NCI-H446 treated with DMSO at 0.1 percent for 48 hours (cell line): ENCODE measurements around the gene CFAP100.

Experiments
- DNase-seq: peaks from one replicate; lab custom pipeline; 2025; lab: John Stamatoyannopoulos, UW

Gene CFAP100

DNA sequence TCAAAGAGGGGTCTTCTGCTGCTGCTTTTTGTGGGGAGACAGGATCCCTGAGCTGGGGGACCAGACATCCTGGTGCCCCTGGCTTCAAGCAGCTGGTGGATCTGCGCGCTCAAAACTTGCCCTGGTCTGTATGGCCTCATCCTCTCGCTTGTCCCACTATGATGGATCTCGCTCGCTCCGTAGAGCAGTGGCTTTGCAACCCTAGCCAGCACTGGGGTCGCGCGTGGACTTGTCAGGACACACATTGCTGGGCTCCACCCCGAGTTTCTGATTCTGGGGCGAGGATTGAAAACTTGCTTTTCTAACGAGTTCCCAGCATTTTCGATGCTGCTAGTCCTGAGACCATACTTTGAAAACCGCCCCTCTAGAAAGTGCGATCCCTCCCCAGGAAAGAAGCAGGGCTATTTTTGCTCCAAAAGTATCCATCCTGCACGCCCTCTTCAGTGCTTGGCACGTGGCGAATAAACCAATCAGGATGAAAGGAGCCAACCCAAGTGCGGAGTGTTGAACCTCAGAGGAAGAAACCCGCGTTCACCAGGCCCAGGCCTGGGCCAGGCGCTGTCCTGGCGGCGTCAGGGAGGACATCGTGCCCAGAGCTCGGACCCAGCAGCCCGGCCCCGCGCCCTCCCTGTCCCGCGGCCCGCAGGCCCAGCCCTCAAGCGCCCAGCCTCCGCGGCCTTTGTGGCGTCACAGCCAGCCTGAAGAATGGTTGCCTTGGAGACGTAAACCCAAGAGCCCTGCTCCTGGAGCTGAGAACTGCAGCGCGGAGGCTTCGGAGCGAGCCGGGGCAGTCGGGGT lies at the start of gene CFAP100:
Gene CFAP100 (plus strand): TSS at position 731 of the 798 bp plus-strand sequence. CDS start 1,092 bp downstream, outside the sequence.
- no peak for DNase-seq

DNA sequence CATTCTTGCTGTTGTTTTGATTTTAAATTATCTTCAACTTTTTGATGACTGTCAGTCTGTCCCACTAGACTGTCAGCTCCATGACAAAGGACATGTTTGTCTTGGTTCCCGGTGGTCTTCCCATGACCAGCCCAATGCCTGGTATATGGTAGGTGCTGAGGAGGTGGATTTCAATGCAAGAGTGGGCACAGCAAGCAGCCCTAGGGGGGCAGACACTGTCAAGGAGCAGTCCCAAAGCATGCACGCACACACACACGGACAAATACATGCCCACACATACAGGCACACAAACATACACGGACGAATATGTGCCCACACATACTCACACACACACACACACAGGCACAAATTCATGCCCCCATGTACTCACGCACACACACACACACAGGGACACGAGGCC lies 49.5 kb upstream of the CFAP100 start:
- DNase-seq: no peak

DNA sequence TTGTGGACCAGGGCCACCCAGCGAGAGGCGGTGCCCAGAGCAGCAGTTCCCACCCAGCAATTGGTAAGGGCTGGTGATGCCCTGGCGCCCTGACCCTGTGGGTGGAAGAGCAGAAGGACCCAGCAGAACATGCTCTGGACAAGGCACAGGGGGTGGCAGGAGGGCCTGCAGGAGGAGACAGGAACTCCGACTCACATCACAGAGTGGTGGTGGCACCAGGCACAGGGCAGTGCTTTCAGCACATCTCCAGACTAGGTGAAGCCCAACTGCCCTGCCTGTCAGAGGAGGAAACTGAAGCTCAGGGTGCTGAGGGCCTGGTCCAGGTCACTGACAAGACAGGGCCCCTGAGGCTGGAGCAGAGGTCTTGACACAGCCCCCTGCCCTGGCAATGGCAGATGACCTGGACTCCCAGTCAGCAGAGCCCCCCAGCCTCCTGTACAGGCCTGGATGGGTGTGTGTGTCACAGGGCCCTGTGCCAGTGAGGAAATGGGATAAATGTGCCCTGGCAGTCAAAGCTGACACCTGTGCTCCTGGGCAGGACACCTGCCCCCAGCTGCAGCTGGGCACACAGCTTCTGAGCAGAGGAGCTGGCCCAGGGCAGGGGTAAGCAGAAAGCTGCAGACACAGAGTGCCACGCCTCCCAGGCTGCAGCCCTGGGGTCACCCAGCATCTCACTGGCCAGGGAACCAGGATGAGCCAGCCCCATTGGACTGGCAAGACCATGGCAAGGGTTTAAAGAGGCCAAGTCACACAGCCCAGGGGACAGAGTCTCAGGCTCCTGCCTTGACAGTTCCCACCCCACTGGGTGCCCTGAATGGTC lies 48.9 kb upstream of the CFAP100 start:
- DNase-seq: no peak

DNA sequence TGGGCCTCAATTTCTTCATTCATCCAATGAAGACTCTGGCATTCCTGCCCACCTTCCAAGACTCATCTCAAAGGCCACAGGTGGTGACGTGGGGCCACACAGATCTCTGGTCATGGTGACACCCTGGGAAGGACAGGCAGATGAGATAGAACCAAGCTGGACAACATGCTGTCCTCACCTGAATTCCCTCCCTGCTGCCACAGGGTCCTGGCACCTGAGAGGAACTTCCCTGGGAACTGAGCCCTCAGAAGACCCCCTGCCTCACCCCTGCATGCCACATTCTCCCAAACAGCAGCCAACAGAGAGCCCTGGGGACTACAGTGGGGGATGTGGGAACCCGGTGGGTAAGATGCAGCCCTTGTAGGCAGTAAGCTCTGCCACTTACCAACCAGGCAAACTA lies 48.2 kb upstream of the CFAP100 start:
- DNase-seq: no peak

DNA sequence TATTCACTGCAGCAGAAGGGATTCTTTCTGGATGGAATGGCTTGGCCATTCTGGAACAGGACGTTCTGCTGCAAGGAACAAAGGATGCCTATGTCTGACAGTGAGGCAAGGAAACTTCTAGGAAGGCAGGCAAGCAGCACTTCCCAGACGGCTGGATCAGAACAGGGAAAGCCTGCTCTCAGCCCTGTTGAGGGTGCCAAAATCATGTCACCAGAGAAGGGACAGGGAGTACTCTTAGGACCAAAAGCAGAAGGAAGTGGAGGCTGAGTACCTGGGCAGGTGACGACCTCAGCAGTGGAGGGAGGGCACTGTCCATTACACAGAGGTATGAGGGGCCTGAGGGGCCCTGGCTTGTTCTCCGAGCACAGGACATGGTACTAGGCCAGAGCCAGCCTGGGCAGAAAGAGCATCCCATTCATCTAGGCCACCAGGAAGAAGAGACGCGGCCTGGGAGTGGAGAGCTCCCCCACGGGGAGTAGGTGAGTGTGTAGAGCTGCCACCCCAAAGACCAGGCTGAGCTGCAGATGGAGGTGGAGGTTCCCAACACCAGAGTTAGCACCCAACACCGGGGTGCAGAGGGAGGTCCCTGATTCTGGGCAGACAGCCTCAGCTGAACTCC lies 47.1 kb upstream of the CFAP100 start:
- DNase-seq: no peak

DNA sequence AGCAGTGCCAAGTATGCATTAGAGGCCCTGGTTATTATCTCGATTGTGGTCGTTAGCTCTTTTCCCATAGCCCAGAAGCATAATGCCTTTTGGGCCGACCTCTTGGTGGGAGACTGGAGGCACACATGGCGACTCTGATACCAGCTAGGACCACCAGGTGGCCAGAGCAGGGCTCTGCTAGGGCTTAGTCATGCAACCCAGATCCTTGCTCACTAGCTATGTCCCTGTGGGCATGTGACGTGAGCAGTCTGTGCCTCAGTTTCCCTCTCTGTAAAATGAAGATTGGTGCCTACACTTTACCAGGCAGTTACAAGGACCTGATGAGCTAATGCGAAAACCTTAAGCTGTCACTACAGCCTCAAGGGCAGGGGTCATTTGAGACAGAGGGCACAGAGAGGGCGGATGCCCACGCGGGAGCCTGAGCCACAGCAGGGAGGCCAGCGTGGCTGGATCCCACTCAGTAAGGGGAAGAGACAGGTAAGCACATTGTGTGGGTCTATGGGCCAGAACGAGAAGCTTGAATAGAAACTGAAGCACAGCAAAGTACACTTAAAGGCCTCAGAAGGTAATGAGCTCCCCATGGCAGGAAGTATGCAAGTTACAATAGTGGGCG lies 46.3 kb upstream of the CFAP100 start:
- no peak for DNase-seq

DNA sequence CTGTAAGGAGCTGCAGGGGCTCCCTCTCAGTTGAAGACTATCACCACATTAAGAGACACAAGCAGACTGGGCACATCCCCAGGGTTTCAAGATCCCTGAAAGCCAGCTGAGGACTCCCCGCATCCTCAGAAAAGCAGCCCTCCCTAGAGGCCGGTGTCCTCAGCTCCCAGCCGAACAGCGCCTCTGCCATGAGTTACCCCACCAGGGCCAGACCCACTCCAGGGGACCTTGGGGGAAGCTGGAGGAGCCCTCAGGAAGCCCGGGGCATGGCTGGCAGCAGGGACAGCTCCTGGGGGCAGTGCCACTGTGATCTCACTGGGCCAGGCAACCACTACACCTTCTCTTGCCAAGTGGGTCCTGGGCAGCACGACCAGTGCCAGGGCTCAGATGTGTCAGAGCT lies 45.6 kb upstream of the CFAP100 start:
- DNase-seq: no peak

DNA sequence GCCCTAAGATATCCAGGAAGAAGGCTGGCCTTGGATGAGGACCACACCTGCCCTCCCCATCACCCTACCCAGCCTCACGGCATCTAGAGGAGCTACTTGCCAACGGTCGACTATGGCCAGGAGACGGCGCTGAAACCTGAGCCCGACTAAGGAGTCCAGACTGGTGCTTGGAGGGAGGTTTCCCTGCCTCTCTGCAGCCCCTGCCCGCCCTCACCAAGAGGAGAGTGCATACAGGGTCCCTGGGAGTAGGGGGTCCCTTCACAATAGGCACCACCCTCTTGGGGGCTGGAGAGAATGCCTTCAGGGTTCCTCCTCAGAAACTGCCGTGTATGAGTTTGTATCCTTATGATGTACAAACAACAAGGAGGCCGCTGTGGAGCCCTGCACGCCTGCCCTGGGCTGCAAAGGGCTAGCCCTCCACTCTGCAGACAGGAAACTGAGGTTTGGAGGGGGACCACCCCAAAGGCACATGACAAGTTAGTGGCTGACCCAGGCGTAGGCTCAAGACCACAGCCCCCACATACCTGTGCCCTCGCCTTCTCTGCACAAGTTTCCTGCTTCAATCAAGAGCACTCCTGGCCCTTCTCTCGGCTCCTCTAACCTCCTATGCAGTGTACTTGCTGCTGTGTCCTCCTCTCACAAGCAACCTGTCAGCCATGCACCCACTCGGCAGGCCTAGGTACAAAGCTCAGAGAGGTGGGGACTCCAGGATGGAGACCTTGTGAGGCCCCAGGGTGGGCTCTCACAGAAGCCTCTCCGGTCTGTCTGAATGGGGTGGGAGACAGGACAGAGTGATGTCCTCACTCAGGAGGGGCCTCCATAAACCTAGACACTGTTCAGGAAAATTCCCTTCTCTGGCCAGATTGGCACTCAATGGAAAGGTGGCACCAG lies 44.9 kb upstream of the CFAP100 start:
- no peak for DNase-seq

DNA sequence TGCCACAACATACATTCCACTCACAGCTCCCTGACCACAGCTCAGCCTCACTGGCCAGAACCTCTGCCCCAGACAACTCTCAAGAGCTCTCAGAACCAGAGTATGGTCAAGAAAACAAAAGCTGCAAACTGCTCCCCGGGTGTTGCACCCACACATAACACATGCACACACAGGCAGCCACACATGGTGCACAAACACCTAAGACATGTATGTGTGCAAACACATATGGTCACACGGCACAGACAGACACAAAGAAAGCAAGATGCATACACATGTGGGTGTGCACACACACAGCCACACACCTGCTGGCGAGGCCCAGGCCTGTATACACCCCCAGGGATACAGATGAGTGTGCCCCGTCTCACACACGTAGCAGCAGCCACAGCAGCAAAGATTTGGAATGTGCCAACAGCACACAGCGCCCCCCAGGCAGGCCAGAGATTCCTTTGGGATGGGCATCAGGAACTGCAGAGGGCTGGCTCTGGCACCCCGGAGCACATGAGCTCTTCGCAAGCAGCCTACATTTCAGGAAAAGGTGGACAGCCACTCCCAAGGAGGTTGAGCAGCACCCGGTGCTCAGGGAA lies 44.1 kb upstream of the CFAP100 start:
- DNase-seq: no peak

DNA sequence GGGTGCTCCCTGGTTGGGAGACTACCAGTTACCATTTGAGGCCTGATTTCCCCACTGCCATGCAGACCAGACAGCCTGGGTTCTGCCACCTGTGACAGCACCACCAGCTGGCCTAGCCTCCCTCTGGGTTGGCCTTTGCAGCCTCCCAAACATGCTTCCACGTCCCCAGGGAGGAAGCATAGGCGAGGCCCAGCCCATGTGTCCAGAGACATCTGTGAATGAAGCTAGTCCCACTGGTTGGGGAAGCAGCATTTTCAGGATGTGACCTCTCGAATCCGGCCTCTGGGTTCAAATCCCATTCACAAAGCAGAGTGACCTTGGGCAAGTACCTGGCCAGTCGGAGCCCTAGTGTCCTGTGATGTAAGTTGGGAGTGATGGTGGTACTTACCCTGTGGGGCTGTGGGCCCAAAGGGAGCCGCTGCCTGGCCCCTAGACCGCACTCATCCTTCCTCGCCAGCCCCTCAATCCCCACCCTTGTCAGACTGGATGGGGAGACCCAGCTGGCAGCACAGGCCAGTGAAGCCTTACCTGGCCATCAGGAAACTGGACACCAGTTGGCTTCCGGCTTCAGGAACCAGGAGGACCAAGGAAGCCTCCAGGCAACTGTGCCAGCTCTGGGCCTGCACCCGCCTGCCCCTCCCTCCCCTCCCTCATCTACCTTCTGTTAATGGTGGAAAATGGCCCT lies 43.5 kb upstream of the CFAP100 start:
- no peak for DNase-seq

DNA sequence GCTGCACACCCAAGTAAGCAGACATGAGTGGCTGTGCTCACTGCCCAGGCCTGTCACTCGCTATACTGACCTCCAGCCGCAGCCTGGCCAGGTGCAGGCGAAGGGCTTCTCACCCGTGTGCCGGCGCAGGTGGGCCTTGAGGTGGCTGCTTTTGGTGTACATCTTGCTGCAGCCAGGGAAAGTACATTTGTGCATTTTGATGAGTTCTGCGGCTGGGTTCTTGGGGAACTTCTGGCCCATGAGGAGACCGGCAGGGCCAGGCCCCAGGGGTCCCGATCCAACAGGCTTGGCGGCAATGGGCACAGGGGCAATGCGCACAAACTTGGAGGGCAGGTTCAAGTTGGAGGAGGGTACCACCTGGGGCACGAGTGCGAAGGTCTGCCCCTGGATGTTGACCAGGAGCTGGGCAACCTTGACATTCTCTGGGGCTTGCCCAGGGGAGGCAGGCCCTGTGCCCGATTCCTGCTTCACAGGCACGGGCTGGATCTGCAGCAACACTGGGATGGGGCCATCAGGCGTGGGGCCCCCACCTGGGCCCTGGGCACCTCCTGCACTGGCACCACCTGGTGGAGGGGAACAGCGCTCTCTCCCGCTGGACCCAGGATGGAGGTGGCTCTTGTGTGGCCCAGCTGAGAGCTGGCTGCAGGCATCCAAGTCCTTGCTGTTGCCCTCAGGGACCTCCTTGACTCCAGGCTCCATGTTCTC lies 42.8 kb upstream of the CFAP100 start:
- DNase-seq: no peak

DNA sequence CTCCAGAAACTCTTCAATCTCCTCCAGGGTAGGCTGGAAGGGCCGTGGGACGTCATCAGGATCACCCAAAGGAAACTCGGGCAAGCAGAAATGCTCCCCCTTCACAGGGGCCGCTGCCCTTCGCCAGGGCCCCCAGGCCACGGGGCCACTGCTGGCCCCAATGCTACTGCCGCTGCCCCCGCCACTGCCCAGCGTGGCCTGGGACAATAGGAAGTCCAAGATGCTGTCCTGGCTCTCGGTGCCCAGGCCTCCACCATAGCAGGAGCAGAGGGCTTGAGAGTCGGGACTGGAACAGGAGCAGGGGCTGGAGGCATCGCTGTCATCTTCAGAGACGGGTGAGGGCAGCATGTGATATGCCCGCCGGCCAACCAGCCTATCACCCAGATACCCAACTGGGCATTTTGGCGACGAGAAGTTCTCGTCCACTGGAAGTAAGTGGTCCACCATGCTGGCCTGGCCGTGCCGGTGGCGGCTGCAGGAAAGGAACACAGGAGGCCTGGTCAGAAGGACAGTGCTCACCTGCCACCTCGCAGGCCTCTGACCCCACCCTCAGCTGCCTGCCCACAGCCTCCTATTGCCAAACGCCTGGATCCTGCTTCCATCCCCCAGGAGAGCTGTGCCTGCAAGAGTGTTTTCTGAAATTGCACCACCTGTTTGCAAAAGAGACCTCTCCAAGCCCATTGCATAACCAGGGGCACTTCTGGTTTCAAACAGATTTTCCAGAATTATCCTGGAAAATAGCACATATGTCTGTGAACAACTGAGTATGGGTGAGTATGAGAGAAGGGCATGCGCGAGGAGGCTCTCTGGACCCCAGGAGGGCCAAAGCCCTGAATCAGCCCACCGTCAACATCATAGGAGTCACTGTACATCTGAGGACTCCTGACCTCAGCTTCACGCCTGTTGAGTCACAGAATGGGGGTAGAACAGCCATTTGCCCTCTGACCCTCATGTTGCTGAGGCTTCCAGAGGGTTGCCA lies 41.9 kb upstream of the CFAP100 start:
- no peak for DNase-seq

DNA sequence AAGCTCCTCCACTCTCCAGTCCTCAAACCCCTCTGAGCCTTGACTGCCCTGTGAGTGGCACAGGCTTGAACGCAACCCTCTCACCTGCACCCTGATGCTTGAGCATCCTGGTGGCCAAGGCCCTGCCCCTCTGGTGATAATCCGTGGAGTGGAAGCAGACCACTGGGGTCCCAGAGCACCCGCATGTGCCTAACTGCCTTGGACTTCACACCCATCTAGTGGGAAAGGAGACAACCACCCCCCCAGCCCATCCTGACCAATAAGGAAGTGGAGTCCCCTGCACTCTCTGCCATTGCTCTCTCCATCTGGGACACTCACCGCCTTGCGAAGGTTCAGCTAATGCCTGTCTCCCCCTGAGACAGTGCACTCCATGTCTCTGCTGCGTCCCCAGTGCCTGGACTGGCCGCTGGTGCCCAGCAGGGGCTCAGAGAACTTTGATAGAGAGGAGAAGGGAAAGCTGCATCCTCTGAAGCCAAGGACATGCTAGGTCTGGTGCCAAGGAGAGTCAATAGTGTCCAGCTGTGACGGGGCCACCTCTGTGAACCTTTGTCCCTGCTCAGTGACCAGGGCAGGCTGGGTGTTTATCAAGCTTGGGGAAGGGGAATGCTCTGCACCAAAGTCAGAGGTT lies 40.9 kb upstream of the CFAP100 start:
- DNase-seq: no peak

DNA sequence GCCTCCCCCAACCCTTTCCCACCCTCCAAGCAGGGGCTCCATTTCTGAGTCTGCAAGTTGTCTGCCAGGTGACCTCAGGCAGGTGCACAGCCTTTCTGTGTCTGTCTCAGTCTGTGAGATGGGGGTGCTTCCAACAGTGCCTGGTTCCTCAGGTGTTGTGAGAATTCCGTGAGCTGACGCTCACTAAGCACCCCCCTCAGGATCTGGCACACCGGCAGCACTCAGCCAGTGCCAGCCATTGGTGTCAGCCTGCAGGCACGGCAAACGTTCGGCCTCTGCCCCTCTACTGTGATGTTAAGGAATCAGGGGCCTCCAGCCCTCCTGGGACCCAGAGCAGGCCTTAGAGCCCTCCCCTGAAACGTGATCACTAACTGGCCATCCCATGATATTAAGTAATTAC lies 39.9 kb upstream of the CFAP100 start:
- DNase-seq: no peak

DNA sequence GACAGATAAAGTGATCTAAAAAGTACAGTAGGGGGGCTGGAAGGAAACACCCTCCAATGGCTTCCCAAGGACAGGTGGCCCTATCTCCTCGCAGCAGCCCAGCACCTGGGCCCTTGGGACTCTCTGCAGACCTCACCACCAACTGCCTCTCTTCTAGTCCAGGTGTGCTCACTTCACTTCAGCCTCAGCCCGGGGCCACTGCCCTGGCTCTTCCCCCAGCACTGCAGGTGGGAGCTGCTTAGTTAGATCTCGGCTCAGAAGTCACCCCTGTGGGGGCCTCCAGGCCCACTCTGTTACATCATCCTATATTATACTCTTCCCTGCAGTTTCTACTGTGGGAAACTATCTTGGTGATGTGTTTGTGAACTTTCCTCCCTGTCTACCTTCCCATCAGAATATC lies 39.5 kb upstream of the CFAP100 start:
- no peak for DNase-seq

DNA sequence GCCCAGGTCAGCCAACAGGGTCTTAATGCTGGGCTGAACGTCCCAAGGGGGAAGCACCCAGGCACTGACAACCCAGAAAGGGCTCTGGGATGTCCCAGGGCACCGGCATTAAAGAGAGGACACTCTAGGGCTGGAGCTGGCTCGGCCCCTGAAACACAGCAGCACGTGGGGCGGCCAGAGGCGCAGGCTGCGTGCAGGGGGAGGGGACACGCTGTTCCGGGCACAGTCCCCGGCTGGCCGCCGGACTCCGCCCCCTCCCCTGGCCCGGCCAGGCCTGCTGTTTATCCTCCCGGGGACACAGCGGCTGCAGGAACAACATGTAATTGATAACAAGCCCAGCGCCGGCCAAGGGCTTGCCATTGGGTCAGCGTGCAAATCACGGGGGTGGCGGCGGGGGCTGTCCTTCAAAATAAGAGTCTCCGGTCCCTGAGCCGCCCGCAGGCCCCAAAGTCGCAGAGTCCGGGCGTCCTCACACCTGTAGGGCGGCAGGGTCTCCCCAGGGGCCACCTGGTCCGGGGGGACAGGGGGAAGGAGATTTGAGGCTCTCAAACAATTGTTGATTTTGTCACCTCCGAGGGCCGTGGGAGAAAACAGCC lies 38.8 kb upstream of the CFAP100 start:
- DNase-seq: no peak

DNA sequence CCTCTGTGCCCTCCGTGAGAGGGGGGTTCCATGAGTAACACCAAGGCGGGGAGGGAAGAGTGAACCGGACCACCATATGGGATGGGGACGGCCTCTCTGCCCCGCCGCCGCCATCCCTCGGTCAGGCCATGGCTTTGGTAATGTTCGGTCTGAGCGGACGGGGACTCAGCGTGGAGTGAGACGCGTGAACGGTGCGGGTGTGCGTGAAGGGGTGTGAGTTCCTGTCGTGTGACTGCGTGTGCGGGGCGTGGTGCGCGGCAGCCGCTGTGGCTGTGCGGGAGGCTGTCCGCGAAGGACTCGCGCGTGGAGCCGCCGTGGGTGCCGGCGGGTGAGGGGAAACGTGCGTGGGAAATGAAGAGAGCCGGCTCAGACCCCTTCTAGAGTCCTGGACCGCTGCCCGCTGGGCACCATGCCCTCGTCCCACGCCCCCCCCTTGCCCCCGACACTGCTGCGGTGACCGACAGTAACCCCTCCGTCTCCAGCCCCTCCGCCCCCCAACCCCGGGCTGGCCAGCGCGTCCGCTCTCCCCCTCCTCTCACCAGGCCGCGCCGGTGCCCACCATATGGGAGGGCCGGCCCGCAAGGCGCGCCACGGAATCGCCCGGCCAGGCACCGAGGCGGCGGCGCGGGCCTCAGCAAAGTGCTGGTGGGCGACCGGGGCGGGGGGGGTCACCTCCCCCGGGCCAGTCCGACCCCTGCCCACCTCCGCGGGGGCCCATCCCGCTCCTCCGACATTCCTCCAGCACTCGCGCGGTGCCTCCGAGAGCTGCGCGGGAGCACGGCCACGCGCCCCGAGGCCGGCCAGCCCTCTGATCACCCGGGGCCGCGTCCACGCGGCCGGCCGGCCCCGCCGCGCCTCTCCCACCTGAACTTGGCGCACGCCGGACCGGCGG lies 38.1 kb upstream of the CFAP100 start:
- no peak for DNase-seq
